Lower leg skin (tissue), 4 donors: ENCODE data around the gene TCP11. TPM values are rescaled to one million over a fixed set of nuclear protein-coding genes. Genes with fewer than 3 reads are reported as not detected.

Source experiments
- DNase-seq, 2 donors: peaks; one replicate each; pipeline ENCODE4 v3.0.0-alpha.2; 2019; ENCODE audit warnings: low spot score in 2 of 2
- H3K4me3 ChIP-seq: fragments of 200-600 bp; sonication (generic); 2 replicates; pipeline ENCODE4 v1.5.1; 2017; ENCODE audit warnings: mild to moderate bottlenecking, low read depth; ENCODE audit not compliant: poor library complexity, severe bottlenecking
- CTCF ChIP-seq, 3 donors: fragments of 450-650 bp; IDR thresholded peaks; one replicate each; pipeline ENCODE4 v1.5.1; 2016; ENCODE audit warnings: antibody characterized with exemption in 3 of 3, mild to moderate bottlenecking in 3 of 3, moderate library complexity in 2 of 3
- POLR2A ChIP-seq, 2 donors: fragments of 450-650 bp; IDR thresholded peaks; one replicate each; pipeline ENCODE4 v1.6.1; 2016 to 2017; ENCODE audit warnings: antibody characterized with exemption in 2 of 2, mild to moderate bottlenecking in 1 of 2, moderate library complexity in 1 of 2
- WGBS, 2 donors: methylation state at CpG; one replicate each; pipeline ENCODE4 v1.1.5; 2018; 5-methylcytosine and 5-hydroxymethylcytosine counted together
- intact Hi-C: fragments of 100-400 bp; cut with DNase I; formaldehyde crosslinking; loops from one replicate; pipeline ENCODE4 v1.15.0; 2023; ENCODE audit warnings: low total_unique reads
- total RNA-seq, 4 donors: library from RNA; depleted of rRNA; stranded (reverse); fragments of >200 nt; gene quantifications; one replicate each; pipeline ENCODE4 v1.1.0, GENCODE V29; 2016

Gene TCP11
- total RNA-seq, 4 donors from 2014 or later = 0.97 to 1.7 TPM; not detected in 2

GRCh38 chr6:35078226-35078850 is 62.8 kb downstream of the TCP11 start:
- DNase-seq = no peak
- intact Hi-C loops = no loop called here
- no peak overlapping the region for H3K4me3 ChIP-seq
- no peak for TF ChIP-seq CTCF (IDR thresholded peaks at IDR 0.05)
- no peak for TF ChIP-seq POLR2A (IDR thresholded peaks at IDR 0.05)
- WGBS, 2 donors = 87 to 91% methylated on average over 6 to 16 of the region's 20 CpGs

GRCh38 chr6:35077713-35078105 is 63.4 kb downstream of the TCP11 start:
- TF ChIP-seq POLR2A (IDR thresholded peaks at IDR 0.05) = no peak
- DNase-seq = no peak
- intact Hi-C loops = no loop called here
- WGBS, 2 donors = 71 to 75% methylated on average over 11 of the region's 11 CpGs
- H3K4me3 ChIP-seq = no peak overlapping the region

GRCh38 chr6:35076997-35077712 is 64.0 kb downstream of the TCP11 start:
- 59 to 68% methylated on average over 17 of the region's 17 CpGs for WGBS, 2 donors
- intact Hi-C loops = no loop called here
- DNase-seq = no peak
- no peak overlapping the region for H3K4me3 ChIP-seq
- TF ChIP-seq CTCF (IDR thresholded peaks at IDR 0.05) = no peak
- TF ChIP-seq POLR2A (IDR thresholded peaks at IDR 0.05) = no peak

GRCh38 chr6:35073766-35074471 is 67.2 kb downstream of the TCP11 start:
- intact Hi-C loops = no loop called here
- no peak for TF ChIP-seq POLR2A (IDR thresholded peaks at IDR 0.05)
- TF ChIP-seq CTCF (IDR thresholded peaks at IDR 0.05) = no peak
- no peak overlapping the region for H3K4me3 ChIP-seq
- 93 to 95% methylated on average over 20 of the region's 20 CpGs for WGBS, 2 donors
- no peak for DNase-seq

GRCh38 chr6:35073211-35073610 is 67.9 kb downstream of the TCP11 start:
- DNase-seq = no peak
- intact Hi-C loops = no loop called here
- WGBS, 2 donors = 96 to 98% methylated on average over 9 to 10 of the region's 10 CpGs
- no peak overlapping the region for H3K4me3 ChIP-seq
- no peak for TF ChIP-seq POLR2A (IDR thresholded peaks at IDR 0.05)
- TF ChIP-seq CTCF (IDR thresholded peaks at IDR 0.05) = no peak

GRCh38 chr6:35072698-35073055 is 68.5 kb downstream of the TCP11 start:
- TF ChIP-seq CTCF (IDR thresholded peaks at IDR 0.05) = no peak
- no peak for TF ChIP-seq POLR2A (IDR thresholded peaks at IDR 0.05)
- no peak for DNase-seq
- 96 to 97% methylated on average over 9 of the region's 9 CpGs for WGBS, 2 donors
- intact Hi-C loops = no loop called here
- H3K4me3 ChIP-seq = no peak overlapping the region
